ENCODE measurements around the gene ARID1B.

ARID1B gene

GRCh38 chr6:157200117-157200516, 422.9 kb downstream of the ARID1B start:
- DNase-seq (ENCODE audit: low read depth in 4 of 4, low spot score in 1 of 4): no peak

- DNase-seq (ENCODE audit: low read depth in 4 of 4, low spot score in 1 of 4): no peak
Observed at GRCh38 chr6:157200611-157201010, 423.4 kb downstream of the ARID1B start.

DNA sequence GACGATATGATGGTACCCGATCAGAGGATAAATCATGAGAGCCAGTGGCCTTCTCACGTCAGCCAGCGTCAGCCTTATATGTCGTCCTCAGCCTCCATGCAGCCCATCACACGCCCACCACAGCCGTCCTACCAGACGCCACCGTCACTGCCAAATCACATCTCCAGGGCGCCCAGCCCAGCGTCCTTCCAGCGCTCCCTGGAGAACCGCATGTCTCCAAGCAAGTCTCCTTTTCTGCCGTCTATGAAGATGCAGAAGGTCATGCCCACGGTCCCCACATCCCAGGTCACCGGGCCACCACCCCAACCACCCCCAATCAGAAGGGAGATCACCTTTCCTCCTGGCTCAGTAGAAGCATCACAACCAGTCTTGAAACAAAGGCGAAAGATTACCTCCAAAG, 423.9 kb downstream of the ARID1B start:
- no peak for DNase-seq (ENCODE audit: low read depth in 4 of 4, low spot score in 1 of 4)

DNA sequence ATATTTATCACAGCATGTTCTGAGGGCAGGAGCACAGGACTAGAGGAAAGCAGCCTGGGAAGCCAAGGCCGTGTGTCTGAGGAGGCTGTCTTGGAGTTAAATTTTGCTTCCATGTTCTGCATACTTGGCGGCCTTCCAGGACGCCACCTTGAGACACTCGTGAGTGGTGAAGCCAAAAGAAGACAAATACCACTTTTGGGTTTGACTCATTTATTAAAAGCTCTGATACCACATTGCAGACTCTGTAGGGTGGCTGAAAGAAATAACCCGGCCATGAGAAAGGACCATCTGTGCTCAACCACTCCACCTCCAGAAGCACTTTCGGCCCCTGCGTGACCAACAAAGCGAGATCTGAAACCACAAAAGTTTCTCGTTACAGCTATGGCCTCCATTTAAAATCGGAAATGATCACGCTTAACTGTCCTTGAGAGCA, 426.1 kb downstream of the ARID1B start:
- DNase-seq (ENCODE audit: low read depth in 4 of 4, low spot score in 1 of 4): no peak

DNA sequence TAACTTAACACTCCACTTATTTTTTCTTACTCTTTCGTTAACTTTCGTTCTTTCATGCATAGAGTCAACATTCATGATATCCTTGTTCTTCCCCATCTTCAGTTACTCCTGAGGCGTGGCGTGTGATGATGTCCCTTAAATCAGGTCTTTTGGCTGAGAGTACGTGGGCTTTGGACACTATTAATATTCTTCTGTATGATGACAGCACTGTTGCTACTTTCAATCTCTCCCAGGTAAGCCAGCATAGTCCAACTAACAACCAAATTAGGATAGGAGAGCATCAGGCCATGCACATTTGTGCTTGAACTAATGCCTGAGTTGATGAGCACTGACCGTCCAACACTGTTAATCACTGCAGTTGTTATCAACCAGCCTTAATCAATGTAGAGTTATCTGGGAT, 426.6 kb downstream of the ARID1B start:
- no peak for DNase-seq (ENCODE audit: low read depth in 4 of 4, low spot score in 1 of 4)

- DNase-seq (ENCODE audit: low read depth in 4 of 4, low spot score in 1 of 4): no peak
Observed at GRCh38 chr6:157205473-157206358, 428.5 kb downstream of the ARID1B start.

- DNase-seq (ENCODE audit: low read depth in 4 of 4, low spot score in 1 of 4): no peak
Observed at GRCh38 chr6:157206359-157206815, 429.2 kb downstream of the ARID1B start.

GRCh38 chr6:157207521-157208076, 430.4 kb downstream of the ARID1B start:
- no peak for DNase-seq (ENCODE audit: low read depth in 4 of 4, low spot score in 1 of 4)

GRCh38 chr6:157209865-157210530, 432.8 kb downstream of the ARID1B start:
- no peak for DNase-seq (ENCODE audit: low read depth in 4 of 4, low spot score in 1 of 4)

DNA sequence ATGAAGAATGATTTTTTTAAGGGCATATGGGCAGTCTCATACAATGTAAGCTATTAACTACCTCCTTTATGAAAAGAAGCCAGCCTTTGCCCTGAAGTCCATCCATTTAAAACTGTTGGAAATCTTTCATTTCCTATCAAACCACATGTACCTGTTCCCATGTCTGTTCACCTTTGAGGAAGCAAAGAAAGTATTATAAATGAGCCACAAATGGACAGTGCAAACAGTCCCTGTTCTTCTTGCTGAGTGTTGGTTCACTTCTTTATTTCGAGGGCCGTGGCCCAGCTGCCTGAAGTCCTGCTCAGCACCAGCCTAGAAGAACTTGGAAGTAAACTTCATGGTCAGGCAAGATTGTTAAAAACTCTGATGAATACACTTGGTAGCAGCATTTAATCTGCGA, 433.8 kb downstream of the ARID1B start:
- DNase-seq (ENCODE audit: low read depth in 4 of 4, low spot score in 1 of 4): no peak

DNA sequence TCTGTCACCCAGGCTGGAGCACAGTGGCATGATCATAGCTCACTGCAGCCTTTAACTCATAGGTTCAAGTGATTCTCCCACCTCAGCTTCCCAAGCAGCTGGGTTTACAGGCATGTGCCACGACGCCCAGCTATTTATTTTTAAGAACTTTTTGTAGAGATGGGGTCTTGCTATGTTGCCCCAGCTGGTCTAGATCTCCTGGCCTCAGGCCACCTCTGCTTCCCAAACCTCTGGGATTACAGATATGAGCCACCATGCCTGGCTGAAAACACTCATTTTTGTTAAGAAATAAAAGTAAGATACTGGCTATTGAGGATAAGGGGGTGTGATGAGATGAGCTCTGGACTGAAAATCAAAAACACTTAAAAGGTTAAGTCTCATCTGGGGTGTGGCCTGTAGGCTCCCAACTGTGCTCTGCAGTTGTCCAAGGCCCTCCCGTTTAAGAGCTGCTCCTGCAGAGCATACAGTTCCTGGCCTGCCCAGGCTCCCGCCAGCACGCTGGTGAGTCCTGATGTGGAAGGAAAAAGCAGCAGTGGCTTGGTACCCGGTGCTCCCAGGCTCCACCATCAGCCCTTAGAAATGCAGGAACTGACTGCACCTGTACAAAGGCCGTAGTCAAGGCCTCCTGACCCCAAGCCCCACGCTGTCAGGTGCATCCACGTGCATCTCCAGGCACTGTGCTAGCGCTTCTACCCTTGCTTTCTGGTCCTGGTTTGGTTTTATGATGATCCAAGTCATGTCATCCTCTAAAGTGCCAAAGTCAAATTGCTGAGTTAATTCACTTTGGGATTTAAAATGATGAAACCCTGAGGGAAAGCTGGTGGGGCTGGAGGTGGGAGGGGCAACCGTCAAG, 434.7 kb downstream of the ARID1B start:
- DNase-seq (ENCODE audit: low read depth in 4 of 4, low spot score in 1 of 4): no peak

- no peak for DNase-seq (ENCODE audit: low read depth in 4 of 4, low spot score in 1 of 4)
Observed at GRCh38 chr6:157213426-157213825, 436.2 kb downstream of the ARID1B start.

- no peak for DNase-seq (ENCODE audit: low read depth in 4 of 4, low spot score in 1 of 4)
Observed at GRCh38 chr6:157213907-157214565, 436.9 kb downstream of the ARID1B start.

GRCh38 chr6:157215717-157216116, 438.5 kb downstream of the ARID1B start:
- no peak for DNase-seq (ENCODE audit: low read depth in 4 of 4, low spot score in 1 of 4)

- DNase-seq (ENCODE audit: low read depth in 4 of 4, low spot score in 1 of 4): no peak
Observed at GRCh38 chr6:157216570-157216969, 439.4 kb downstream of the ARID1B start.

DNA sequence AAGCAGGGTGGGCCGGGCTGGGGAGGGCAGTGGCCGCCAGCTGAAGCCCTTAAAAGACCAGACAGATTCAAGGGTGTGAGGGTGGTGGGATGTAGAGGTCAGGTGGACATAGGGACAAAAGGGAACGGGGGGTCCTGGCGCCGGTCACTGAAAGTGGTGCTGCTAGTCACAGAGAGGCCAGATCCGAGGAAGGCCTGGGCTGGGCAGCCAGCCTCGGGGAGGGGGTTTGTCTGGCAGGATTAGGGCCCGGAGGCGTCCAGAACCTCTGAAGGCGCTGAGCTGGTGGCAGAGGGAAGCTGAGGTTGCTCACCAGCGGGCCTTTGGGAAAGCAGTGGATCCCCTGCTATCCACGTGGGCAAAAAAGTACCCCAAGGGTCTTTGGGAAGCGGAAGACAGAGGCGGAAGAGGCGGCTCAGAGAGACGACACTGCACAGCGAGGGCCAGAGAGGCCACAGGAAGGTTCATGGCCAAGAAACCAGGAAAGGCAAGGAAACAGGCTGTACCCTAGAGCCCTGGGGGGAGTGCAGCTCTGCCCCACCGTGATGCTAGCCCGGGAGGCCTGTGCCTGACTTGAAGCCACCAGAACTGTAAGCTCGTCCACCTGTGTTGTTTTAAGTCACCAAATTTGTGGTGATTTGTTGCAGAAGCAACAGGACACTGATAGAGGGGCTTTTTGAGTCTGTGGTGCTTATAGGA, 440.2 kb downstream of the ARID1B start:
- no peak for DNase-seq (ENCODE audit: low read depth in 4 of 4, low spot score in 1 of 4)

DNA sequence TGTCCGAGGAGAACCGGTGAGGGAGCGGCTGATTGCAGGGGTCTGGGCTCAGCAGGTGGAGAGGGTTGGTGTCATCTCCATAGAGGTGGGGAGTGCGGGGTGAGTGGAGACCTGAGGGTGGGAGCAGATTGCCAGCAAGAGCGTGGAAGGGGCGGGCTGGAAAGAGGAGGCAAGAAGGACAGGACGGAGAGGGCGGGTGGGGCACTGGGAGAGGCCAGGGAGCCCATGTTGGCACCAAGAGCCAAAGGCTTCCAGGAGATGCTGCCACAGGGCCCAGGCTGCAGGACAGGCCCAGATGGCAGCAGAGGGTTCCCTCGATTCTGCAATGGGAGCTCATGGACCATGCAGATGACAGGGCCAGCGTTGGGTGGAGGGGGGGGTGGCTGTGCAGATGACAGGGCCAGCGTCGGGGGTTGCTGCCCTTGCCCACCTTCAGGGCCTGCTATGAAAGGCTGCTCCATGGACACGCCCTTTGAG, 440.8 kb downstream of the ARID1B start:
- no peak for DNase-seq (ENCODE audit: low read depth in 4 of 4, low spot score in 1 of 4)

- DNase-seq (ENCODE audit: low read depth in 4 of 4, low spot score in 1 of 4): no peak
Observed at GRCh38 chr6:157218371-157219198, 441.4 kb downstream of the ARID1B start.
